ENCODE data around the gene PRXL2A.
"Not testable (repeated sequence)": the region's sequence is repeated elsewhere in the genome, so short reads cannot be mapped to it uniquely, and the experiment has no call there.

Gene PRXL2A

DNA sequence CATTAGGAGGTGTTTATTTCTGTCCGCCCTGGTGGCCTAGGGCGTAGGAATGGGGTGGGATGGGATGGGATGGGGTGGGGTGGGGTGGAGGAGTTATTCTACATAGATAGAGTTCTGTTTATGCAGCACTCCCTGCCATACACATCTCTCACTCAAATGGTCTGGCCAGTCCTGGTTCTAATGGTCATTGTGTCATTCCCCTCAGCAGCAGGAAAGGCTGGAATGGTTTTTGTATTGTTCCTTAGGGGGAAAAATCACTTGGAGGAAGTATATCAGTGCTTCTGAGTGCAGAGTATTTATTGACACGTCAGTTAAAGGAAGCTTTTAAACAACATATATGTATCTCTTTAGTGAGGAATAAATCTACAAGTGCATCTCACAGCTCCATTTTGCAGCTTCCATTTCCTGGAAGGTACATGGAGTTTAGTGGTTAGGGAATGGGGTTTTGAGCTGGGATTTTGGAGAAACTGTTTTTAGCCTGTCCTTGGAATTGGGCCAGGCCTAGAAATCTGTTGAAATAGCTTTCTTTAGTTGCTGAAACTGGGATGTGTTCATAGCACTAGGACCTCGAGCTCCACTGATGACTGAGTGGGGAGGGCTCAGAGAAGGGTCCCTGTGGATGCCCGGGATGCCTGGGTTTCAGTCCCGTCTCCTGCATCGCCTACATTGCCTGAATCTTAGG lies 54.1 kb downstream of the PRXL2A start:
- DNase-seq, result no peak

DNA sequence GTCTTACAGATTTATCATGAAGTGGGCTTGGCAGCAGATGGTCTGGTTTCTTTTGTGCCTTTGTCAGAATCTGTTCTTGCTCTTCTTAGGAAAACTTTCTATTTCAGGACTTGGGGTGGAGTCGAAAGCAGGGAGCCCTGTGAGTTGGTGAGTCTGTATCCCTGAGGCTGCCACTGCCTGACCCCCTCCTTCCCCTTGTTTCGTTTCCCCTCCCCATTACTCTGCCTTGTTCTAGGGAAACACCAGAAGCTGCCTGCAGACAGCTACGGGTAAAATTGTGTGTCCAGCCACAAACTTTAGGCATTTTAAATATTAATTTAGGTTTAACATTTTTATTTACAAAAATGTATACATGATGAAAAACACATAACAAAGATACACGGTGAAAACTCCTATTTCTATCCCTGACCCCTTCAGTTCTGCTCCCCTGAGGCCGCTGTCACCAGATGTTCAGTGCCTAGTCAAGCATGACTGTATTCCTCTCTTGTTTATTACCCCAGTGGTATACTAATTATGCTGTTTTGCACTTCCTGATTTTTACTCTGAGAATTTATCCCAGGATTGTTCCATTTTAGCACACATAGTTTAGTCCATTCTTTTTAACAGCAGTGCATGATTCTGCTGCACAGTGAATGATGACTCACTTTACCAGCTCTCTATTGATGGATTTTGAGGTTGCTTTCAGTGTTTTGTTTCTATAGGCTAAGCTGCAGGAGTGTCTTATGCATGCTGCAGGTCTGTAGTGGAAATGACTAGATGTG lies 54.8 kb downstream of the PRXL2A start:
- no peak for DNase-seq

GRCh38 chr10:80463868-80464267 lies 55.5 kb downstream of the PRXL2A start:
- no peak for DNase-seq

GRCh38 chr10:80464557-80465450 lies 56.5 kb downstream of the PRXL2A start:
- DNase-seq, result no peak

- DNase-seq, result no peak
These were observed 57.1 kb downstream of the PRXL2A start for GRCh38 chr10:80465451-80465835.

GRCh38 chr10:80465839-80466590 lies 57.7 kb downstream of the PRXL2A start:
- DNase-seq, result no peak

DNA sequence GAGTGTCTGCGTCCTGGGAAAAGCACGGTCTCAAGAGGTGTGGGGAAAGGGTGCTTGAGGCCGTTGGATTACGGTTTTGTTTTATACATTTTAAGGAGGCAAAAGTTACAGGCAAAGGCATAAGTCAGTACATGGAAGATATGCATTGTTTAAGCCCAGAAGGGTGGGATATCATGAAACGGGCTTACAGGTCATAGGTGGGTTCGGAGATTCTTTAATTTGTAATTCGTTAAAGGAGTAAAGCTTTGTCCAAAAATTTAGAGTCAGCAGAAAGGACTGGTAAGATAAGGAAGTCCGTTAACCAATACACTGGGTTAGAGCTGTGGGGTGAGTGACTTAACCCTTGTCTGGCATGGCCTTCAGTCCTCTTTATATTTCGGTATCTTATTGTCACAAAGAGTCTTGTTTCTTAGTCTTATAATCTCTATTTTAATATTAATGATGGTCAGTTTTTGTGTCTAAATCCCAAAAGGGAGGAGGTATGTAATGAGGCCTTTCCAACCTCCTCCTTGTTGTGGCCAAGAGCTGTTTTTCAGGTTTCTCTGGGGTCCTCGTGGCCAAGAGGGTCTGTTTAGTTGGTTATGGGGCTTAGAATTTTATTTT lies 58.5 kb downstream of the PRXL2A start:
- no peak for DNase-seq

- no peak for DNase-seq
These were observed 59.7 kb downstream of the PRXL2A start for GRCh38 chr10:80468002-80468401.

DNA sequence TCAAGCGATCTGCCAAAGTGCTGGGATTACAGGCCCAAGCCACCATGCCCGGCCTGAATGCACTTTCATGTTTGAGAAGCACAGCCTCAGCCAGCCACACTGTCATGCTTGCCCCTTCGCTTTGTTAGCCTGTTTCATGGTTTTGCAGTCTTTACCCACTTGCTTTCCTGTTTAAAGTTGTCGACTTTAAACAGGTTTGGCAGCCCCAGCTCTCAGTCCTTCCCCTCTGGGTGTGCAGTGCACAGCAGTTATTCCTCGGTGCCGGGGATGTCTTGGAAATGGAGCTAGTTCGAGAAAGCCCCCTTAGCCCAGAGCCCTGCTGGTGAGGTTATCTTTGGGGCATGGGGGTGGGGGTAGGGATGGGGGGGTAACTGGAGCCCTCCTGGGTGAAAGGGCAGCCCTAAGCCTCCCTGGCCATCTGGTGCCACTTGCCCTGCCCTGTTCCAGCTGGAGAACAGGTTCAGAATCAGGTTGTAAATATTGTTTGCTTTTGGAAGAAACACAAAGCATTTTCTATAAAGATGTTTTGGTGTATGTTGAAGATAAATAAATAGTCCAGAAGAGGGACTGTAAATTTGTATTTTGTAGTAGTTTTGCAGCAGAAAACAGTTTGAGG lies 60.6 kb downstream of the PRXL2A start:
- DNase-seq, result no peak

GRCh38 chr10:80470266-80470665 lies 61.9 kb downstream of the PRXL2A start:
- no peak for DNase-seq

DNA sequence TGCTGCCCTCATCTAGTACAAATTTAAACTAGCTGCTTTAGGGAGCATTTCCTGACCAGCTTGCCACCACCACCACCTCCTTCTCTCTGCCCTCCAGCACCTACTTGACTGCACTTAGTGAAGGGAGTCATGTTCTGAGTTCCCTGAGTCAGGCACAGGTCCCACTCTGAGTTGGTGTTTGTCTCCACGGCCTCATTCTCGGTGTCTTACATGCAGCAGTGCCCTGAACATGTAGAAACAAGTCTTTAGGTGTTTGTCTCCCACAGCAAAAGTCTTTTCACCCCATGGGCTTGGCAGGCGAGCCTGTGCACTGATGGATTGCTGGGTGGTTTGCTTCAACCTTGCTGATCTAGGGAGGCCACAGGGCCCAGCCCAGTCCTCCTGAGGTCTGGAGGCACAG lies 62.6 kb downstream of the PRXL2A start:
- no peak for DNase-seq

DNA sequence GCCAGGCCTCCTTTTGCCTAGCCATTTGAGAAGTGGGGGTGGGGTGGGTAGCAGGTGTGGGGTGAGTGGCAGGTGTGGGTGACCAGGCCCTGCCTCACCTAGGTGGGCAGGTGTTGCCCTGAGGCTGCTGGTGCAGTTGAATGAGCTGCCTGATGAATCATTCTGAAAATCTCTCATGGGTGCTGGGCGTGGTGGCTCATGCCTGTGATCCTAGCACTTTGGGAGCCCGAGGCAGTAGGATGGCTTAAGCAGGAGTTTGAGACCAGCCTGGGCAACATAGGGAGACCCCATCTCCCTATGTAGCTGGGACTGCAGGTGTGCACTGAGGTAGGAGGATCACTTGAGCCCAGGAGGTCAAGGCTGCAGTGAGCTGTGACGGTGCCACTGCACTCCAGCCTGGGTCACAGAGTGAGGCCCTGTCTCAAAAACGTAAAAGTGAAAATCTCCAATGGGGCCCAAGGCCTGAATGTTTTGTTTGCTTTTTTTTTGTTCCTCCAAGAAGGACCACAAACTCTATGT lies 63.4 kb downstream of the PRXL2A start:
- DNase-seq, result no peak

GRCh38 chr10:80472234-80473095 lies 64.1 kb downstream of the PRXL2A start:
- DNase-seq, result no peak

DNA sequence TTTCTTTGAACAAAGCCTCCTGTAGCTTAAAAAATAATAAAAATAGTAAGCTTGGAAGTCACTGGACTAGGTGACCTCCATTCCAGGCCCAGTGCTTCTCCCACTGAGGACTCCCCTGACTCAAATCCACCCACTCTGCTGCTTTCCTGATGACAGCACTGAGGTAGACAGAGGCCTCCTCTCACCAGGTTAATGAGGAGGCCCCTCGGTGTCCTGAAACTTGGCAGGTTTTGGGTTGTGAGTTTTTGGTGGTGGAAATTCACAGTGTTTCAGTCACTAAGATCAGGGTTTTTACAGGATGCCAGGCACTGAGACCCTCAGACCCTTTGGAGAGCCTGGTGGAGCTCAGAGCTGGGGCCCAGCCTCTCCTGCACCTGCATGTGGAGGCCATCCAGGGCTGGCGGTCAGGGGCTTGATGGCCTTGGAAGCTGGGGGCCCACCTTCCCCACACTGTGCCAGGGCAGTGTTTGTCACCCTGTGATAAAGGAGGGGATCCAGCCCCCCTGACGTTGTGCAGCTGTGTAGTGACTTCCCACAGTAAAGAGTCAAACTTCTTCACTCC lies 64.8 kb downstream of the PRXL2A start:
- no peak for DNase-seq

DNA sequence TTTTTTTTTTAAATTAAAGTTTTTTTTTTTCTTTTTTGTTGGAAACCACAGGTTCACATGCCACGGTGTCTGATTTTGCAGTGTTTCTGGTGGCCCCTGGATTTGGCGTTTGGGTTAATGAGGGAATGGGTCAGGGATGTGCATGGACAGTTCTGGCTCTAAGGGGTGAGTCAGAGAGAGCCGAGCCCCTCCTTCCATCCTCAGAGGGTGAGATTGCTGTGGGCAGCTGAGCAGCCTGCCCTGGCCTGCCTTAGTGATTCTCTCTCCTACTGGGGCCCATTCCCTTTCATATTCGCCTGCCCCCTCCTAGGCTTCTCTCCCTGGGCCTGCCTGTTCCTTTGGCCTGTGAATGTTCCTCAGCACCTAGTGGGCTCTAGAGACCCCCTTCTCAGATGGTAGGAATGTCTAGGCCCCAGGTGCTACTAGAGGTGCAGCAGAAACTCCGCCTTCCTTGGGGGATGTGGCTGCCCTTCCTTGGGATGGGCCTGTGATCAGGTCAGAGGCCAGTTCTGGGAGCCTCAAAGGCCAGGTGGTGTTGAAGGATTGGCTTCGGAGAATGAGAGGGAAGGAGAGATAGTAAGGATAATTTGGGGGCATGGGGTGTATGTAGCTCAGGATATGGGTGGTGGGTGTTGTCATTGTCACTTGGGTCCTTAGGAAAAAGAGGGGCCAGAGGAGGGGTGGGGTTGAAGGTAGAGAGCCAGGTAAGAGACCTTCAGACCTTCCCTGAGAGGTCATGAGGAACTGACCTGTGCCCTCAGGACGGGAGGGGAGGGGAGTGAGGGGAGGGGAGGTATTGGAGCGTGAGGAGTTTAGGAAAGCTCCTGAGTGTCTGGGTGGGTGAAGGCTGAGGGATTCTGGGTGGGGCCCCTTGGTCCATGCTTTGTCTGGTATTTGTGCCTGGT lies 65.6 kb downstream of the PRXL2A start:
- no peak for DNase-seq

- DNase-seq, result no peak
These were observed 66.2 kb downstream of the PRXL2A start for GRCh38 chr10:80474597-80474910.

- no peak for DNase-seq
These were observed 66.6 kb downstream of the PRXL2A start for GRCh38 chr10:80474941-80475340.

GRCh38 chr10:80475641-80476040 lies 67.3 kb downstream of the PRXL2A start:
- DNase-seq, result not testable (repeated sequence)

- no peak for DNase-seq
These were observed 68.3 kb downstream of the PRXL2A start for GRCh38 chr10:80476685-80477084.
